Colon (tissue), 2 donors: ENCODE measurements around the gene LRRC8D.

ENCODE experiments used
- FAIRE-seq: peaks from 2 replicates; lab custom pipeline; 2012; peaks lifted over from hg19 to GRCh38; lab: Jason Lieb, UNC
- donor health status: control.
- donor health status: control.

Gene LRRC8D

DNA sequence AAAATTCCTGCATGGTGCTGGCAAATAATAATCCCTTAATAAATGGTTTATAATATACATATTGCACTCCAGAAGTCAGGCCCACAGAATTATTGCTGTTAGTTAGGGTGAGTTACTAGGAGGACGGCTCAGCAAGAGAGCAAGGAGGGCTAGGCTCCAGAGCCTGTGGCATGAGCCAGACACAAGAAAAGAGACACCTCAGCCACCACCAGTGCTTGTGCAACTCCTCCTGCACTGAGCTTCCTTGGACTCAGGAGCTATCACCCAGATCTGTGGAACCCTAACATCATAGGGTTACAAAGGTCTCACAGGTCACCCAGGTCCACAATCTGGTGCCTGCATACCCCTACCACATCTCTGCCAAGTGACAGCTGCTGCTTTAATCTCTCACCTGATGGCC is 12.8 kb upstream of the LRRC8D start:
- FAIRE-seq: no peak

DNA sequence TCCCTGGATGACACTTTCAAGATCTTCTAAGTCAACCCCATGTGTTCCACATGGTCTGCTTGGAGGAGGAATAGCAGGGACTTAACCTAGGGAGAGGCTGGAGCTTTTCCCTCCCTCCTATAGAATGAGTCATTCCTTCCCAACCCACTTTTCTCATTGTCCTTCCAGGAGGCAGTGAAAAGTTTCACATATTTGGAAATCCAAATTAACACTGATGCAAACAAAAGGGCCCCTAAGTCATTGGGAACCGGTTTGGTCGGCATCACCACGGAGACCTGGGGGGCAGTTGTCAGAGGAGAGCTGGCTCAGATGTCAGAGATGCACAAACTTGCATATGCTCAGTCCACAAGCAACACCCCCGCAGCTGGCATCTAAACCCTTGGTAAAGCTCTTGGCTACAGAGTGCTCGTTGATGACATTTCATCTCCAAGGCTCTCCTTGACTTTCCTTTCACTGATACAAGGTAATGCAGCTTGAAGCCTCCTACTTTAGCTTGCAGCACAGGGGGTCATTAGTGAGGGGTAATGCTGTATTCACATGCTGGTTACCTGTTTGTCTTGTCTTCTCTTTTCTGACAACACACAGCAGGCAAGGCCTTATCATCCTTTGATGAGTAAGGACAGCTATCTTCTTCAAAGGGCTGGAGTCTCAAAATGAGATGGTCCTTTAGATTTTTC is 12.3 kb upstream of the LRRC8D start:
- no peak for FAIRE-seq

DNA sequence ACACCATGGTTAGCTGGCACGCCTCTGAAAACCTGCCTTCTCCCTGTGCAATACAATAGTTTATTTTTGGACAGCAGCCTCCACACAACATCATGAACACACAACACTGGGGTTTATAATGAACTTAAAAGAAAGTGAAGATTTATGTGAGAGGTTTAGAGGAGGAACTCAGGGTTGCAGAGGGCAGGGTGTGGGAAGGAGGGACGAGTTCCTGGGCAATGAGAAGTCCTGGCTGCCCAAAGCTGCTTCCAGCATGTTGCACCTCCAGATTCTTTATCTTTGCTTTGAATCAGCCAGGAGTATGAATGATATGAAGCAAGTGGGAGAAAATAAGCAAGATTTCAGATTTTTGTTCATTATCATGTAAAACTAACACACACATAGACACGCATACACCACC is 11.3 kb upstream of the LRRC8D start:
- FAIRE-seq: no peak

DNA sequence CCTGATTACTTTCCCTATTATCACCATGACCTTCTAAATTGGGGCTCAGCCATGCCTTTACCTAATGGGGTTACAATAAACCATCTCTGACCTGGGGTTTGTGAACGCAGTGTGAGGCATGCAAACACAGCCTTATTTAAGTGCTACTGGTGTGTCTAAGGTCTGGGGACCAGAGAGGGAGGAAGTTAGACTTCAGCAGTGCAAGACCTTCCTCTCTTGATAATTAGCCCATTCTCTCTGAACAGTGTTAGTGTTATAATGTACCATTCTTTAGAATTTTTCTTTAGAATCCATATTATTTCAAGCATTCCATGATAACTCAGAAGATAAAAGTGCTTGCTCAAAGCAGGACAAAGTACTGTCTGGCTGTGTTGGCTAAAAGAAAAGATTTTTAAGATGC is 10.5 kb upstream of the LRRC8D start:
- no peak for FAIRE-seq

DNA sequence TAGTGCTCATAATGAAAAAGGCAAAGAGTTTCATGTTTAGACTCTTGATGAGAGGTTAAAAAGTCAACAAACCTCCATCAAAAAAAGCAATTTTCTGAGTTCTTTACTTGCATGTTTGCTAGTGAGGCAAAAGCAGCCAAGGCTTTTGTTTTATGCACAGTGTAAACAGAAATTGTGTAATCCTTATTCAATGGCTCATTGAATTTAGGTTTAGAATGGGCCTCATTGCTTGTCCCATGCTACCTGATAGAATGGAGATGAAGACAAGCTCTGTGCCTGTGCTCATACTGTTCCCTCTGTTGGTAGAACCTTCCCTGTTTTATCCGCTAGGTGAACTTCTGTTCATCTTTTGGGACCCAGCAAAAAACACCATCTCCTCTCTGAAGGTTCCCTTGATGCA is 10.0 kb upstream of the LRRC8D start:
- no peak for FAIRE-seq

DNA sequence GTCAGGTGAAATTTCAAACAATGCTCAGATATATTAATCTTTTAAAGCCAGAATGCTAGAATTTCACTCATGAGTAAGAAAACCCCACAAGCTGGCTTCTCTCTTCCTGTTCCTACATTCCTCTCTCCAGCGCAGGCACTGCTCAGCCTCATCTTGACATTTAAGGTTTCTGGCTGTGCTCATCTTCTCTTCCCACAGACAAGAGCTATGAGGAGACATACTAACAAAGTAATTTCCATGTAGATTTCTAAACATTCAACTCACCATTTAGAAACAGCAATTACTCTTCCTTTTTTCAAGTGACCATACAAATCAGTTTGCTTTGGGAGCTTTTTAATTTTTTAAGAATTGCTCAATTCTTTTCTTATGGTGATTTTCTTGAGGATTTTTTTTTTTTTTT is 7.8 kb upstream of the LRRC8D start:
- no peak for FAIRE-seq

DNA sequence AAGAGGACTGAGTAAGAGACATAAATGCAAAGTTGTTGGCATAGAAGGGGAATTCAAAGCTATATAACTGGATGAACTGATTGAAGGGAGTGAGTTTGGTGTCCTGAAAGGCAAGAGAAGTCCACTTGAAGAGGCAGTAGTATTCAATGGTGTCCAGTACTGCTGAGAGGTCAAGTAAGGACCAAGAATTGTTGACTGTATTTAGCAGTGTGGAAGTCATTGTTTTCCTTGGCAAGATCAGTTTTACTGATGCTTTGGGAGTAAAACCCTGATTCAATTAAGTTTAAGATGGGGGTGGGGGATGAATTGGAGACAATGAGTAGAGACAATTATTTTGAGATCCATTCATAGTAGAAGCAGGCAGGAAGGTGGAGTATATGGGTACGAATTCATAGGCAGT is 5.8 kb upstream of the LRRC8D start:
- no peak for FAIRE-seq

DNA sequence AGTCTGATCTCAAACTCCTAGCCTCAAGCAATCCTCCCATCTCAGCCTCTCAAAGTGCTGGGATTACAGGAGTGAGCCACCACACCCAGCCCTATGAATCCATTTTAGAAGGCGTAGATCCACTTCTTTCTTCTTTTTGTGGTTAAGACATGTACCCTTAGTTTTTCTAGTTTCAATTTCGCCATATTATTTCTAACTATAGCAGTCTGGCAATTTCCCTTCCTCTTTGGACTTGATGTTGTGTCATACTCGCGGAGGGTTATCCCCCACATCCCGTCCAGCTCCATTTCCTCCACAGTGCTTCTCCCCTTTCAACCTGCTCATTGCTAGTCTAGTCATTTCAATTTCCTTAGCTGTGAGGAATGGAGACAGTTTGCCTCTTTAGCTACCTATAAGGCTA is 5.2 kb upstream of the LRRC8D start:
- FAIRE-seq: no peak

DNA sequence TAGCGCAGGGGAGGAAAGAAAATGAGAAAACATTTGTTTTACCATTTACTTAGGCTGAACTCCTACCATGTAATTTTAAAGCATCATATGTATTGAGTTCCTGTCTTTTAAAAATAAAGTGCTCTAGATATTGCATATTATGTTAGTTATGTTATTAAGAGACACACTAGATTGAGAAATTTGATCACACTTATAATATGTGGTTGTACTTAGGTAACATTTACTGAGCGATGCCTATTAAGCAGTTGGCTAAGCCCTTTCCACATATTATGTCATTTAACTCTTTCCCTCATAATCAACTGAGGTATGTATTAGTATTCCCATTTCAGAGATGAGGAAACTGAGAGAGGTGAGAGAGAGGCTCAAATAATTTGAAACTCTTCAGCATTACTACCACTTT is 4.5 kb upstream of the LRRC8D start:
- no peak for FAIRE-seq

DNA sequence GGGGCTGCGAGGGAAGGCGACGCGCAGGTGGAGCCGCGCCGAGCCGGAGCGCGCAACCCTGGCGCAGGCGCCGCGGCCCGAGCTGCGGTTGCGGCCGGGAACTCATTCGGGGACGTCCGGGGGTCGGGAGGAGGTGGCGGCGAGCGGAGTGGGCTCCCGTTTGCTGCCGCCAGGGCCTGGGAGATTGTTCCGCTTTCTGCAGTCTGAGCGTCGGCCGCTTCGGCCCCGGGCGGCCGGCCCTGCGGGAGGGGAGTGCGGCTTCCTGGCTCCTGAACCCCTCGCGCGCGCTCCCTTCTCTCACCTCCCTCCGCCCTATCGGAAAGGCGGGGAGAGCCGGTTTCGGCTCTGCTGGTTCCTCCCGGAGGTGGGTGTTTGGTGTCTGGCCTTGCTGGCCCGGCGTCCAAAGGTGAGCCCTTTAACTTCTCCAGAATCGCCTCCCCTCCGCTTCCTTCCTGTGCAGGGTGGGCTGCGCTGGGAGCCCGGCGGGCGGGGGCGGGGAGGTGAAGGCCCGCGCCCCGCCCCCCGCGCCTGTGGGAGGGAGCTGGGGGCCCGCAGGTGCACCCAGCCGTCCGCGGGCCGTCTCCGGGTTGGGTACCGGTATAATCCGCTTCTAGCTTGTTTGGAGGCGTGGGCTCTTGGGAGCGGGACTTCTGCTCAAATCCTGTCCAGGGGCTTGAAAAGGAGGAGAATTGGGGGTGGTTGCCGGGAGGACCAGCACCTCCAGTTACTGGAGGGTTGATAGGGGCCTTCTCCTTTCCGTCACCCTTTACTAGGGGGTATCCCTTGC is 683 bp downstream of the LRRC8D start:
- no peak for FAIRE-seq

DNA sequence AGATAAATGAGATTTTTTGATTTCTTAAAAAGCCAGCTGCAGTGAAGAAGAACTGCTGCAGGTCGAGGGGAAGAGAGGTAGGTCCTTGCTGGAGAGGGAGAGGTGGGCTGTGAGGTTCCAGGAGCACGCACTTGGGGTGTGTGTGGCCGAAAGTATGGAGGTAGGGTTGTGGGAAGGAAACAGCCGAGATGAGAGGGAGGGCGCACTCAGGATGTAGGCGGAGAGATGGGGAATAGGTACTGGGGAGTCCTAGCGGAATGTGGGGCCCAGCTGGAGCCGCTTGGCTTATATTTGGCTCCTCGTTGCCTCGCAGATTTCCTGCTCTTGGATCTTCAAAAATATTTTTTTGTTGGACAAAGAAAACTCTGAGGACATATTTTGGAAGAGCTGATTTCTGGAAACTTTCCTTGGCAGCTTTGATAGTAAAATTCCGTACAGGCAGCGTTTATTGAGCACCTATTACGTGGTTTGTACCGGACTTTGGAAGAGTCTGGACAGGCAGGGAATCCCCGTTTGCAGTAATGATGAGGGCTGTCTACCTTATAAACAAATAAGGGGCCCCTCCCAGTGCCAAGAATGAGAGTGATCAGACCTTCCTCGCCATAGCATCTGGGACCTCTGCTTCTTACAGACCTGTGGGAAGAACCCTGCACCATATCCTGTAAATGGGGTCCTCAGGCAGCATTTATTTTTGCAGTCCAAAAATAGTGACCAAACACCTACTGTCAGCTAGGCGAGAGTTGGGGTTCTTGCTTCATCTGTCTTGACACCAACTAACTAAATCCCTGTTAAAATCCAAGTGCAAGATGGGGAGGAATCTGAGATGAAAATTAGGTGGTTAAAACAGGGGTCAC is 1.5 kb downstream of the LRRC8D start:
- no peak for FAIRE-seq

DNA sequence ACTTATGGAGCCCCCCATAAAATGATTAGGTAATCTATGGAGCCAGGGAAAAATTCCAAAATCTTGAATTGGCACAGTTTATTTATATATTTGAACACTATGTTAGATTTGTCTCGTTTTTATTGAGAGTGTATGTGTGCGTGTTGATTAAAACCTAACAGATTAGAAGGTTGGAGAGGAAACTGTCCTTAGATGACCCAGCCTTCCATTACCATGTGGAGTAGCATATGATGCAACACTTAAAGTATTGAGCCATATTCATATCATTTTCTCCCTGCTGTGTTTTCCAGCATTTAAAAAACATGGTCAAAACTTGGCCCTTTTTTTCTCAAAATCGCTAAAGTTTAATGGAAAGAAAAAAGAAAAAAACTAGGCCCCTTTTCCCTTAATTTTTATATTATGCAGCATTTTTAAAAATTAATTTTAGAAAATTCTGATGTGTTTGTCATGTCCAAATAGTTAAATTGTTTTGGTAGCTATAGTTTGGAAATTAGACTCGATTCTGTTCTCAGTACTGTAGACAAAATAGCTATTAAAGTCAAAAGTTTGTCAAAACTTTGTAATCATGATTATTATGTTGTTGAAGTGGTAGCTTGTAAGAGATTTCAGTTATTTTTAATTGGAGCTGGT is 2.3 kb downstream of the LRRC8D start:
- no peak for FAIRE-seq

DNA sequence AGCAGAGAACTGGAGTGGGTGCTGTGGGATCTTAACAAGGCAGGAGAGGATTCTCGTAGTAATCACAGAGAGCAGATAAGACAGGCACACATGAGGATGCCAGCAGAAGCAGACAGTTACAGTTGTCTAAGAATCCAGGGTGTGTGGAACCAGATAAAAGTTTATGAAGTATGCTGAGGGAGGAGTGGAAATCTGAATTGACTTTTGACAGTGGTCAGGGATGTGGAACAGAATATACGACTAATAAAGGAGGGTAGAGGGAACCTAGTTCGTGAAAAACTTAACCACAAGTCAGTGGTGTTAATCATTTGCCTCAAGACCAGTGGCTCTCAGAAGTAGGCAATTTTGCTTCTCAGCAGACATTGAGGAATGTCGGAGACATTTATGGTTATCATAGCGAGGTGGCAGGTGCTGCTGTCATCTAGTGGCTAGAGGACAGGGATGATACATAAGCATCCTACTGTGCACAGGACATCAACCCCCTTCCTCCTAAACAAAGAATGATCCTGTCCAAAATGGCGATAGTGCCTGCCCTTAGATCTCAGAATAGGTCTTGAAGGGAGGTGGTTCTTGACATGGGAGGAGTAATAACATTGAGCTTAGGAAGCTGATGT is 3.0 kb downstream of the LRRC8D start:
- no peak for FAIRE-seq

DNA sequence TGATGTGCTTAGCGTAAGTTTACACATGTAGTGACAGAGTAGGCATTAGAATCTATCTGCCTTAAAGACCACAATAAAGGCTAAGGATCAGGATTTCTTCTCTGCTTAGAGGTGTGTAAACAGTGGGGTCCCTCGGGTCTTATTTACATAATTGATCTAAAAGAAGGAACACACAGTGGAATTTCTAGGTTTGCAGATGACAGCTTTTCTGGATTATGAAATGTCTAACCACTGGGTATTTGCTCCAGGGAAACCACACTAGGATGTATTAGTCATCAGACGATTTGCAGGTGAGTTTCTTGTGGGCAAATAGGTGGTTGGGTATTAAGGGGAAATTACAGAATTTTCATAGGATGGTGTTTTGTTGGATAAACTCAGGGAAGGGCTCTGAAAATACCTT is 5.8 kb downstream of the LRRC8D start:
- no peak for FAIRE-seq

DNA sequence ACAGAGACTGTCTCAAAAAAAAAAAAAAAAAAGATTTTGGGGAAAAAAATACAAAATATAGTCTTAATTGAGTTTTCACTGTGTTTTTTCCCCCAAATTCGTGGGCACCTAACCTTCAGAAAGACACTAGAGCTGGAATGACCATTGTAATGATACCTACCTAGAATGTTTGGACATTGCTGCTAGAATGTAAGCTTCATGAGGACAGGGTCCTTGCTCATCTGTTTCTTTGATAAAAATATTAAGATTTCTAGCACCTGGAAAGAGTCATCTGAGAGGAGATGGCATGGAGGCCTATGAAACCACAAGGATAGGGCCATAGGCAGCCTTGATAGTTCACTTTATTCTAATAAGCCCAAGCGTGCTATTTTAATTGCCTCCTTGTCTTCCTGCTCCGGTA is 6.5 kb downstream of the LRRC8D start:
- no peak for FAIRE-seq

DNA sequence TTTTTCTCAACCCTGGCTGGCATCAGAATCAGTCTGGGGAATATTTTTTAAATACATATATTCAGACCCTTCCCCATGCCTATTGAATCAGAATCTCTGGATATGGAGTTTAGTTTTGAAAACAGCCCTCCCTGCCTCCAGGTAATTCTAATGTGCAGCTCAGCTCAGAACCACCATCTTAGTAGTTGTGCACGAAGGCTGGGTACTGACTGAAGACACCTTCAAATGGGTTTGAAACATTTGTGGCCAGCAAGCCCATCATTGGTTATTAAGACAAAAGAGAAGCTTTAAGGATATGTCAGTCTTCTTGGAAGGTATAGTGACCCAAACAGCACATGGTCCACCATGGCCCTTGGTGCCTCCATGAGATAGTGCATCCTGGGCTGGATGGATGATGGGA is 7.1 kb downstream of the LRRC8D start:
- no peak for FAIRE-seq

DNA sequence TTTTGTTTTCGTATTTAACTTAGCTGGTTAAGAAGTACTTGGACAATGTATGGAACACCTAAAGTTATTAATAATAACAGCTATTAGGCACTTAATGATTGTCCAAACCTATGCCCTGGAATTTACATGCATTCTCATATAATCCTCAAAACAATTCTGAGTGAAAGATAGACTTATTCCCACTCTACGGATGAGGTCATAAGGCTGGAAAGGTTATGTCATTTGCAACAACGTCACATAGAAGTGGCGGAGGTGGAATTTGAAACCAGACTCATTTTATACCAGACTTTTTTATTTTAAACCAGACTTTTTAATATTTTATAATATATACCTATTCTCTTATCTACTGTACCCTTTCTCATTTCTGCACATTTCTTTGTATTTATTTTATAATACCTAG is 8.4 kb downstream of the LRRC8D start:
- FAIRE-seq: no peak

DNA sequence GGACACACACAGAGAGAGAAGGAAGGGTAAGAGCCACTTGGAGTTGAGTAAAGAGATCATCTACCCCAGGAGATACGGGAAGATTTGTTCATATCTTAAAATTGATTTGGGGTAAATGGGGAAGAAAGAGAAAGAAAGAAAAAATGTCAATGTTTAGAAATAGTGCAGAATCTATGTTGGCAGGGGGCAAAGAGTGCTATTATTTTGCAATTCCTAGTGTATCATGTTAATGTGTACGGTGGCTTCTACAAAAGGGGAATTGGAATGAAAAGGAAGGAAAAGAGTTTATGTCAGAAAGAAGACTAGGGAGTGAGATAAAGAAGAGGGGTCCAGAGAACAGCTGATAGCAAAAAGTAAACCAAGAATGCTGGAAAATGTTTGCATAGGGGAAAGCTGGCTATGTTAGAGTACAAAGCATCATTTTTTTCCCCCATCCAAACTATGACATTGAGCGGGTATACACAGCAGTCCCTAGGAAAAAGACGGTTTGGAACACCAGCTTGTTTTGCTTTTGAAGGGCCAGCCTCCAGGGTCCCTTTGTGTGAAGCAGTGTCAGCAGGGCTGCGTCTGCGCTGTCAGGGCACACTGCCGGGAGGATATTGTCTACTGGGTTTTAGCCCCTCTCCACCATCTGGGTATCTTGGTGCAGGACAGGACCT is 10.8 kb downstream of the LRRC8D start:
- no peak for FAIRE-seq

DNA sequence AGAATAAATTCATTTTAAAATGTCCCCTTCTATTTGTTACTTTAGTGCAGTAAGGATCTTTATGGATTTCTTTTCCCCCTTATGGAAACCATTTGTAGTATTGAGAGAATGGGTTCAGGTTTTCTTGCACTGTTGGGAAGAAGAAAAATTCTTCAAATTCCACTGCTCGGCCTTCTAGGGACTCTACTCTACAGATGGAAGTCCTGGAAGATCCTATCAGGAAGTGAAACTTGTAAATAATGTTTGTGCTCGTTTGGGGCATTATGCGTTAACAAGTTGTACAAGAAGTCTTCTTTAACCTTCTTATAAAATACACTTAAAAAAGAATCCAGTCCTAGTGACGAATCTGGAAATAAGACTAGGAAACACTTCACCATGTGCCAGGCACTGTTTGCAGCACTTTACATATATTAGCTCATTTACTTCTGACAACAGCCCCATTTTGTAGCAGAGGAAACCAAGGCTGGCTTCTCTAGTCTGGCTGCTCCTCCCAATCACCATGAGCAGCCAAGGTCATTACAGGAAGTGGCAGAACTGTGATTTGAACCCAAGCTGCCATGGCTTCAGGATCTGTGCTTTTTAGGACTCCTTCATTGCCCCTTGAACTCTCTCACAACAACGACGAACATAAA is 11.8 kb downstream of the LRRC8D start:
- FAIRE-seq: no peak

DNA sequence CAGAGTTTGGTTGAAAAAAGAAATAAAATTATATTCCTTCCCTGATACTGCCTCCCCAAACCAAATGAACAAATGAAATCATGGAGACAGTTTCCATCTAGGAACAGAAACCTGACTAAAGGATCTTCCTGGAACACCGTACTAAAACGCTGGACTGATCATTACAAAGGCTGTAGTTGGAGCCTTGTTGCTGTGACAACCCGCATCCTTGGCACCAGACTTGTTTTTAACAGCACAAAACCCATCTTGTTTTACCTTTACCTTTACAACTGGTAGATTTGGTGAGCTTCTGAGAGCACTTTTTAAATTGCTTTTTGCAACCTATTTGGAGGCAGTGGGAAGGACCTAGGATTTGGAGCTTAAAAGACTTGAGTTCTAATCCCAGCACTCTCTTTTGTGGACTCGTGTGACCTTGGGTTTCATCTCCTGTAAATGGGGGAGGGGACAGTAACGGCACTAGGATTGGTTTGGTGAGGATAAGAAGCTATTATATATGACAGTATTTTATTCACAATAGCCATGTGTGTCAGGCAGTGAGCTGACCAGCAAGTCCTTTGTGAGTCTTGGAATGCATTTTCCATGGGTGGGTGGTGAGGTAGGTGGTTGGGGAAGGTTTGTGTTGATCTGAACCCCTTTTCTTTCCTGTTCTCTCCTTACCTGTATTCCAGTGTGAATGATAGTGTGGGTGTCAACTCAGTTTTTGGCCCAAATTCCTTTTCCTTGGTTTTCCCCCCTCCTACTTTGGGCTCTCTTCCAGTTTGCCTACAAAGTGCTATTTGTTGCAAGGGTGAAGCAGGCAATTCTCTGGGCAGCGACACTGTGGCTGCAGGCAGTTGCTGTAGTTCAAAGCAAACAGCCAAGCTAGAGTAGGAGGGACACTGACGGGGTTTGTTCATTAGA is 12.6 kb downstream of the LRRC8D start:
- FAIRE-seq: no peak
